GM23338 (cell line): ENCODE data around the gene GPD2.

Experiments
- CREB1 ChIP-seq: fragments of 250-450 bp; sonication (Bioruptor Pico); IDR thresholded peaks from 2 replicates; pipeline ENCODE4 v1.5.0; 2020; ENCODE audit warnings: low read depth, mild to moderate bottlenecking, moderate library complexity
- CTCF ChIP-seq, 2 experiments: fragments of 200-600 bp in 1 of 2; sonication (generic) in 1 of 2; conservative IDR thresholded peaks; 2 replicates each; pipeline versions ENCODE4 v1.5.1 to v1.6.1; 2016 to 2017; ENCODE audit warnings: antibody characterized with exemption in 2 of 2, low read depth in 2 of 2, mild to moderate bottlenecking in 2 of 2, moderate library complexity in 1 of 2
- ETS1 ChIP-seq: IDR thresholded peaks from 2 replicates; pipeline ENCODE4 v1.6.1; 2016; ENCODE audit warnings: antibody characterized with exemption
- EZH2 ChIP-seq: fragments of 200-600 bp; sonication (generic); IDR thresholded peaks from one replicate; pipeline ENCODE4 v1.8.0; 2017; ENCODE audit warnings: antibody characterized with exemption, mild to moderate bottlenecking, low read depth; ENCODE audit not compliant: unreplicated experiment
- EZH2phosphoT487 ChIP-seq: fragments of 200-600 bp; sonication (generic); IDR thresholded peaks from one replicate; pipeline ENCODE4 v1.8.1; 2018; ENCODE audit warnings: antibody characterized with exemption; ENCODE audit not compliant: unreplicated experiment
- JUNB ChIP-seq: IDR thresholded peaks from one replicate; pipeline ENCODE4 v1.6.1; 2016; ENCODE audit warnings: antibody characterized with exemption; ENCODE audit not compliant: unreplicated experiment
- POLR2AphosphoS5 ChIP-seq: IDR thresholded peaks from 2 replicates; pipeline ENCODE4 v1.6.1; 2016; ENCODE audit warnings: antibody characterized with exemption, low read depth
- REST ChIP-seq: IDR thresholded peaks from one replicate; pipeline ENCODE4 v1.6.1; 2018; ENCODE audit warnings: antibody characterized with exemption; ENCODE audit not compliant: unreplicated experiment
- ZNF462 ChIP-seq: fragments of 250-450 bp; sonication (Bioruptor Pico); IDR thresholded peaks from 2 replicates; pipeline ENCODE4 v1.5.0; 2020; ENCODE audit warnings: mild to moderate bottlenecking, moderate library complexity

- peak; percentile 67 to 72 for TF ChIP-seq CTCF (conservative IDR thresholded peaks at IDR 0.05; ENCODE audit: low read depth in 2 of 2)
- no peak for TF ChIP-seq EZH2
- TF ChIP-seq ETS1 = no peak
- TF ChIP-seq EZH2phosphoT487 = no peak
- TF ChIP-seq POLR2AphosphoS5 = no peak
- TF ChIP-seq REST = no peak
- TF ChIP-seq JUNB = no peak
- no peak for TF ChIP-seq ZNF462 (CRISPR knock-in tag)
- TF ChIP-seq CREB1 (CRISPR knock-in tag) = no peak
These were observed 153.4 kb downstream of the GPD2 start for GRCh38 chr2:156589381-156590079.
